Left lobe of liver (tissue), 2 donors: ENCODE results near the gene PLK5. TPM values are rescaled to one million over a fixed set of nuclear protein-coding genes. Genes with fewer than 3 reads are reported as not detected.
A peak's percentile ranks its signal among the peaks of the same experiment; 100 is the strongest.
"Not testable (repeated sequence)": the region's sequence is repeated elsewhere in the genome, so short reads cannot be mapped to it uniquely, and the experiment has no call there.

ENCODE experiments used
- ATAC-seq: fragments of 200-7000 bp; cut with Tn5 transposase; one replicate; pipeline ENCODE4 v1.9.1; 2020; ENCODE audit warnings: mild to moderate bottlenecking, moderate library complexity
- DNase-seq: peaks from one replicate; pipeline ENCODE4 v3.0.0-alpha.2; 2020; ENCODE audit warnings: low spot score
- total RNA-seq: library from RNA; stranded (reverse); gene quantifications from one replicate; pipeline ENCODE4 v1.2.1, GENCODE V29; 2021
- donor health status: DM: no; HTN: no; CAD: no; lungs with moderate emphysema.
- donor health status: DM: no; HTN: yes; CAD: no.

Gene PLK5
- total RNA-seq, 1 donor from 2014 or later = not detected

DNA sequence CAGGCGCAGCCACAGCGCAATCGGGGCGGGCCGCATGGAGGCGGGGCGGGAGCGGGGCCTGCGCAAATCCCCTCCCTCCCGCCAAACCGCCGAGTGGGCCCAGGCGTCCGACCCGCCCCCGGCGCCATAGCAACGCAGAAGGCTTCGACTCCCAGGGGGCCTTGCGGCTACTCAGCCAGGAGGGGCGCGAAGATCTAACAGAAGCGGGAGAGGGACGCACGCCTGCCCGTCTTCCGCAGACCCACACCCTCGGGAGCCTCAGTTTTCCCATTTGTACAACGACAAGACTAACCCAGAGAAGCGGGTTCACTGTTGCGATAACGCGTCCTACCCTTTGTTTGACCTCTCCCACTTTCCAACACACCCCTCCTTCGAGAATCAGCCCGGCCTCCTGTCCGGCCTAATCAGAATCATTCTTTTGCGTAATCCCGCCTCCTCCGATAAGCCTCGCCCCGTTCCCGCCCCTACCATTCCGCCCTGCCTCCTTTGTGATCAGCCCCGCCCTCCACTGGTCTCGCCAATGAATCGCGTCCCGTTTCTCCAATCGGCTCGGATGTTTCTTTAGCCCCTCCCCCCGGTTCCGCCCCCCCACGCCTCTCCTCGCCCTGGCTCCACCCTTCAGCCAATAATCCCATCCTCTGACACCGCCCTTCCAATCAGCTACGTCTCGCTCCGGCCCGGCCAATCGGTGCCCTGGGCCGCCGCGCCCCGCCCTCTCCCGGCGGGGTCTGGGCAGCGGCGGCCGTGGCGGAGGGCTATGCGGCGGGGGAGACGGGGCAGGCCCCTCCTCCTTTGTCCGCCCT, 33.4 kb upstream of the PLK5 start, which contains the start of gene PCSK4:
TSS of gene PCSK4 (minus strand) at position 40 of the 803 bp plus-strand sequence. CDS start at position 36, 4 bp downstream.
- ATAC-seq = peak; percentile 79

DNA sequence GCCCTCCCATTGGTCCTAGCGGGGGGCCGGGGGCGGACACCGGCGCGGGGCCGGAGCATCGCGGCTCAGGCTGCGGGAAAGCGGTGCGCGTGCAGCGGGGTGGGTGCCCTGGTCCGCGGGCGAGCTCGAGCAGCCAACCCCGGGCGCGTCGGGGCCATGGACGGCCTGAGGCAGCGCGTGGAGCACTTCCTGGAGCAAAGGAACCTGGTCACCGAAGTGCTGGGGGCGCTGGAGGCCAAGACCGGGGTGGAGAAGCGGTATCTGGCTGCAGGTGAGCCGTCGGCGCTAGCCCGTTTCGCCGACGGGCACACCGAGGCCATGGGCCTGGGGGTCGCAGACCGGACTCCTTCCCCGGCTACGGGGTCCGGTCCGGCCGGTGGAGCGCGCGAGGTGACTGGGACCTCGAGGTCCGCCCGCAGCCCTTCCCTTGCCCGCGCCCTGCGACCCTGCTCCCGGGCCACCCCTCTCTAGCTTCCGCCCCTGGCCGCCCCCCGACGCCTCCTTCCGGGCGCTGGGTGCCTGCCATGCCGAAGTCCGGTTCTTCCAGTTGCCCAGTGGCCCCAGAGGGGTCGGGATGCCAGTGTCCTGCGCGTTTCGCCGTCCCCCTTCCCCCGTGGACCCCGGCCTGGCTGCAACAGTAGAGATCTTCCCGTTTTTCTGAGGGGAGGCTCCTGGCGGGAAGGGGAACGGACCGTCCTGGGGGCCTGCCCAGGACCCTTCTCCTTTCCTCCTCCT, 32.6 kb upstream of the PLK5 start, which contains the start of gene REEP6:
TSS of gene REEP6 (plus strand) at position 68 of the 735 bp plus-strand sequence. CDS start at position 157, 89 bp downstream.
- ATAC-seq = no peak
- DNase-seq = peak; percentile 62

More for the DNA sequence above, 33.4 kb upstream of the PLK5 start, which contains the start of gene PCSK4:
- DNase-seq = peak; percentile 99

DNA sequence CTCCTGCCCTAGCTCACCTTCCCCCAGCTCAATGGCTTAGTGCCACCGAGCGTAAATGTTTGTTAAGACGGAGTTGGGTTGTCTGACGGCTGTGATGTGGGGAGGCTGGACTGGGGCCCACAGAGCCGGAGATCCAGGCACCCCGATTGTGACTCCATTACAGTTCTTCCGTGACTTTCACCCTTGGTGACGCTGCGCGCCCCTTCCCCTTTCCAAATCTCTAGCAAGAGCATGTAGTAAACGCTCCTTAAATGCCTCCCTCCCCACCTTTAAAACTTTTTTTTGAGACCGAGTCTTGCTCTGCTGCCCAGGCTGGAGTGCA, 32.1 kb upstream of the PLK5 start:
- ATAC-seq (no peak), DNase-seq (peak; percentile 67)

DNA sequence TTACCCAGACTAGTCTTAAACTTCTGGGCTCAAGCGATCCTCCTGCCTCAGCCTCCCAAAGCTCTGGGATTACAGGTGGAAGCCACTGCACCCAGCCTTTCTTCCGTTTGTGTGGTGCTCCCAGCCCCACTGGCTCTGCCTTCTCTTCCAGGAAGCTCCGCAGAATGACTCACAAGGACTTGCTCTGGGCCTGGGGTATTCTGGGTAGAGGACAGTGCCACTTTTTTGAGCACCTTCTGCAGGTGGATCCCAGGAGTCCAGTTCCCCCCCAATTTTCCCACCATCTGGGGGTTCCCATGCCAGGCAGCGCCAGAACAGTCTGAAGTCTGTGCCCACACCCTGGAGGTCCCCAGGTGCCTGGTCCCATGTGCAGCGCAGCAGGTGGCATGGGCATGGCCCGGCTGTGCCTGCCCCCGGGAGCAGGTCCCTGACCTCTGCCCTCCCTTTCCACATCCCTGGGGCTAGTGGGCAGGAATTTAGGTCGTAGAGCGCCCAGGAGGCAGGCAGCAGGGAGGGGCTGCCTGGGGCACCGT, 31.3 kb upstream of the PLK5 start:
- DNase-seq = peak; percentile 89
- ATAC-seq = peak; percentile 41

DNA sequence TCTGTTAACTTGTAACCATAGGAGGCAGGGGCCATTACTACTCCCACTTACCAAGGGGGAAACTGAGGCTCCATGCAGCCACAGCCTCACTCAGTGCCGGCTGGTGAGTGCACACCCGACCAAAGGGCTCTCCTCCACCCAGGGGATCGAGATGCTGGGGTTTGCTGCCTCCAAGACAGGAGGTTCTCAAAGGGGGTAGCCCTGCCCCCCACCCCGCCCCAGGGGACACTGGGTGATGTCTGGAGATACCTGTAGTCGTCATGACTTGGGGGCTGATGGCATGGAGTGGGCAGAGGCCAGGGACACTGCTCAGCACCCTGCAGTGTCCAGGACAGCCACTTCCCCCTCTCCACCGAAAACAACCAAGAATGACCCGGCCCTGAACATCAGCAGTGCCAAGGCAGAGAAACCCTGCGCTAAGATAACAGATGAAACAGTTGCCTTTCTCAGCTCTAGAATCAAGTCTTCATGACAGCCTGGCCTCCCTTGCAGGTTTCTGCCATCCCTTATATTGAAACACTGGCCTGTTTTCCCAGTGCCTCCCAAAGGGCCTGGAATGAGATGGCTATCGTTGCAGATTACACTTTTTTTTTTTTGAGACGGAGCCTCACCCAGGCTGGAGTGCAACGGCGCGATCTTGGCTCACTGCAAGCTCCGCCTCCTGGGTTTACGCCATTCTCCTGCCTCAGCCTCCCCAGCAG, 29.6 kb upstream of the PLK5 start:
- ATAC-seq (no peak), DNase-seq (no peak)

DNA sequence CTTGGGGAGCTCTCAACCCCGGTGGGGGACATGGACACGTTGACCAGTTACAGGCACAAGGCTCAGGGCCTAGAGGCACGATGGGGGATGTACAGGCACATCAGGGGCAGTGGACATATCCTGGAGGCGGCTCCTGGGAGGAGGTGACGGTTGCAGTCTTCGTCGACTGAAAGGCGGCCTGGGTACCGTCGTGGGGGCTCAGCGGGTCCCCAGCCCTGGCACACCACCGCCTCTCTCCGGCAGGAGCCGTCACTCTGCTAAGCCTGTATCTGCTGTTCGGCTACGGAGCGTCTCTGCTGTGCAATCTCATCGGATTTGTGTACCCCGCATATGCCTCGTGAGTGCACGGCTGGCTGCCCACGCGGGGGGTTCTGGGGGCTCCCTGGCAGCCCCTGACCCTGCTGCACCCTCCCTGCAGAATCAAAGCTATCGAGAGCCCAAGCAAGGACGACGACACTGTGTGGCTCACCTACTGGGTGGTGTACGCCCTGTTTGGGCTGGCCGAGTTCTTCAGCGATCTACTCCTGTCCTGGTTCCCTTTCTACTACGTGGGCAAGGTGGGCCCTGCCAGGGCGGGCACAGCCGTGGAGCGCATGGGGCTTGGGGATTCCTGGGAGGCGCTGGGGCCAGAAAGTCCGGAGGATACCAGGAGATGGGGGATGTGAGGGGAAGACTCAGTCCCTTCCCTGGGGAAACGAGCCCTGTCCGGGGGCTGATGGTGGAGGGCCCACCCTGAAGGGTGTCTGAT, 28.7 kb upstream of the PLK5 start:
- no peak for ATAC-seq
- no peak for DNase-seq

DNA sequence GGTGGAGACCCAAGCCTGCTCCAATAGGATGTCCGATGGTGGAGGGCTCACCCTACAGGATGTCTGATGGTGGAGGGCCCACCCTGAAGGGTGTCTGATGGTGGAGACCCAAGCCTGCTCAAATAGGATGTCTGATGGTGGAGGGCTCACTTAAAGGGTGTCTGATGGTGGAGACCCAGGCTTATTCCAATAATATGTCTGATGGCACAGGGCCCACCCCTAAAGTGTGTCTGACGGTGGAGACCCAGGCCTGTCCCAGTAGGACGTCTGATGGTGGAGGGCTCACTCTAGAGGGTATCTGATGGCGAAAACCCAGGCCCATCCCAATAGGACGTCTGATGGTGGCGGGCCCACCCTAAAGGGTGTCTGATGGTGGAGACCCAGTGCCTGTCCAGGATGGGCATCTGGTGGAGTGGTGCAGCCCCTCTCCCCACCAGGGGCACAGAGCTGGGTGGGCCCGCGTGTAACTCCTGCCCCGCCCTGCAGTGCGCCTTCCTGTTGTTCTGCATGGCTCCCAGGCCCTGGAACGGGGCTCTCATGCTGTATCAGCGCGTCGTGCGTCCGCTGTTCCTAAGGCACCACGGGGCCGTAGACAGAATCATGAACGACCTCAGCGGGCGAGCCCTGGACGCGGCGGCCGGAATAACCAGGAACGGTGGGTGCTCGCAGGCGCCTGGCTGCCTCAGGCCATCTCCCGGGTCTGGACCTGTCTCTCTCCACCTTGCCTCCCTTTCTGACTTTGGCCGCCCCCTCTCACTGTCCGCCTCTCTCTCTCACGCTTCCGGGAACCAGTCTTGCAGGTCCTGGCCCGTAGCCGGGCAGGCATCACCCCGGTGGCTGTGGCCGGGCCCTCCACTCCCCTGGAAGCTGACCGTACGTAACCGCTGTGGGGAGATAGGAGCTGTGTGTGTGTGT, 27.8 kb upstream of the PLK5 start:
- no peak for DNase-seq
- ATAC-seq = no peak

DNA sequence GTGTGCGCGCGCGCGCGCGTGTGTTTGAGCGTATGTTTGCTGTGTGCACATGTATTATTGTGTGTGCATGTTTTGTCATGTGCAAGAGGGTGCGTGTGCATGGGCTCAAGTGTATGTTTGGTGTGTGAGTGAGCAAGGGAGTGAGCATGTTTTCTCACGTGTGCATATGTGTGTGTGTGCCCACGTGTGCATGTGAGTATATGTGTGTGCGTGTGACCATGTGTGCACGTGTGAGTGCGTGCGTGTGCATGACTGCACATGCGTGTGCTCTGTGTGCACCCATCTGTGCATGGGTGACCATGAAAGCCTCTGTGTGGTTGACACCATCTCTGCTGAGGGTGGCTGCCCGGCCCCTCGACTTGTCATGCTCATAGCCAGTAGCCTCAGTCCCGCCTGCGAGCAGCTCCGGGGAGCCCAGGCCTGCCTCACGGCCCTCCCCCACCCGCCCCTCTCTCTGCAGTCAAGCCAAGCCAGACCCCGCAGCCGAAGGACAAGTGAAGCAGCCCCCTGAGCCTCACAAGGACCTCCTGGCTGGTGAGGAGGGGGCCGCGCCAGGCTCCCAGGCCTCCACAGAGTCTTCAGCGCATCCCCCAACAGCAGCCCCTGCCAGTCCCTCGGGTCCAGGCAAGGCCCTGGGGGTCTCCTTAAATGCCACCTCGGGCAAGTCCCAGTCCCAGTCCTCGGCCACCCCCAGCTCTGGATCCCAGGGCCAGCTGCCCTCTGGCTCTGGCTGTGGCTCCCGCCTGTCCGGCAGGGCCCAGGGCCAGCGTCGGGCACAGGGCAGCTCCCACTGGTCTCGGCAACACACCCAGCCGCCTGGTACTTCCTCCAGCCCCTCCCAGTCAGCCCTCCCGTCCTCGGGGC, 26.9 kb upstream of the PLK5 start:
- DNase-seq = no peak
- no peak for ATAC-seq

DNA sequence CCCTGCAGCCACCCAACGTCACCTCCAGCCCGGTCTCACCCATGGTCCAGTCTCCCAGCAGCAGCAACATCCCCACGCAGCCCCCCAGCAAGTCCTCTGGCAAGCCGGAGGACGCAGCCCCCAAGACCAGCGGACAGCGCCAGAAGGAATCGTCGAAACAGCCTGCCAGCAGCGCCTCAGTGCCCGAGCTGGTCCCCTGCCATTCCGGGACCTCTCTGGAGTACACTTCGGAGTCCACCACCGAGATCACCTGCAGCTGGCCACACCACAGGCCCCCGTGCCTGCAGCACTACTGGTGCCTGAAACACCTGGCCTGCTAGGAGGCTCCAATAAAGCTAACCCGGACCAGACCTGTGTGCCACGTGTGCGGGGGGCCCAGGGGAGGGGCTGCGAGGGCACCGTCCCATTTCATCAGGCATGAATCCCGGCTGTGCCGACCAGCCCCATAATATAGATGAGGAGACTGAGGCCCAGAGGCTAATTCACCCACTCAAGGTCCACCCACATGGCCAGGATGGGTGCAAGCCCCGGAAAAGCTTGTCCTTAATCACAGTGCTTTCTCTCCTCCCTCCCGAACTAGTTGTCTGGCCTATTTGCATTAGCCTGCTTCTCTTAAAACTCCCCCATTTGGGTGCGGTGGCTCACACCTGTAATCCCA, 26.2 kb upstream of the PLK5 start:
- ATAC-seq = no peak

DNA sequence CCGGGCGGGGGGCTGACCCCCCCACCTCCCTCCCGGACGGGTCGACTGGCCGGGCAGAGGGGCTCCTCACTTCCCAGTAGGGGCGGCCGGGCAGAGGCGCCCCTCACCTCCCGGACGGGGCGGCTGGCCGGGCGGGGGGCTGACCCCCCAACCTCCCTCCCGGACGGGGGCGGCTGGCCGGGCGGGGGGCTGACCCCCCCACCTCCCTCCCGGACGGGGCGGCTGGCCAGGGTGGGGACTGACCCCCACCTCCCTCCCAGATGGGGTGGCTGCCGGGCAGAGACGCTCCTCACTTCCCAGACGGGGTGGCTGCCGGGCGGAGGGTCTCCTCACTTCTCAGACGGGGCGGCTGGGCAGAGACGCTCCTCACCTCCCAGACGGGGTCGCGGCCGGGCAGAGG, 24.6 kb upstream of the PLK5 start:
- DNase-seq, ATAC-seq: not testable (repeated sequence)

More for the DNA sequence above, 26.2 kb upstream of the PLK5 start:
- no peak for DNase-seq

DNA sequence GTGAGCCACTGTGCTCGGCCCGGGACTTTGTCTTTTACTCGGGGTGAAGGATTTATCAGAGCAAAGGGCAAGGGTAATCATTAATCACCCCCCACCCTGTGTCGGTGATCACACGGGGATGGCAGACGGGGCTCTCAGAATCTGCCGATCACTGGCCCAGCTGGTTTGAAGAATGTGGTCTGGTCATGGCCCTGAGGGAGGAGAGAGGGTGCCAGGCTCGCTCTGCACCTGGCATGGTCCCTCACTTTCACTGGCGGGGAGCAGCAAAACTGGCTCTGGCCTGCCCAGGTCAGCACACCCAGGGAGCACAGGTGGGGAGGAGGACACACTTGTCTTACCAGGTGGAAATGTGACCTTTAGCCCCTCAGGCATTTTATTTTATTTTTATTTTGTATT, 22.7 kb upstream of the PLK5 start:
- peak; percentile 87 for DNase-seq
- ATAC-seq = peak; percentile 84

DNA sequence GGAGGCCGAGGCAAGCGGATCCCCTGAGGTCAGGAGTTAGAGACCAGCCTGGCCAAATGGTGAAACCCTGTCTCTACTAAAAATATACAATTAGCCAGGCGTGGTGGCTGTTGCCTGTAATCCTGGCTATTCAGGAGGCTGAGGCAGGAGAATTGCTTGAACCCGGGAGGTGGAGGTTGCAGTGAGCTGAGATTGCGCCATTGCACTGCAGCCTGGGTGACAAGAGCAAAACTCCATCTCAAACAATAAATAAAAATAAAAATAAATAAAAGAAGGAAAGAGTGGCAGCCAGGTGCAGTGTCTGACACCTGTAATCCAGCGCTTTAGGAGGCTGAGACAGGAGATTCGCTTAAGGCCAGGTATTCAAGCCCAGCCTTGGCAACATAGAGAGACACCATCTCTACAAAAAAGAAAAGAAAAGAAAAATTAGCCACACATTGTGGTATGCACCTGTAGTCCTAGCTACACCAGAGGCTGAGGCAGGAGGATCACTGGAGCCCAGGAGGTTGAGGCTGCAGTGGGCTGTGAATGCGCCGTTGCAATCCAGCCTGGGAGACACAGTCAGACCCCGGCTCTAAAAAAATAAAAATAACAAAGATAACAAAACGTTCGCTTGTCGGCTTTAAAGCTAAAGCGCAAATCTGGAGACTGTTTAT, 21.3 kb upstream of the PLK5 start:
- ATAC-seq = no peak
- DNase-seq = no peak

DNA sequence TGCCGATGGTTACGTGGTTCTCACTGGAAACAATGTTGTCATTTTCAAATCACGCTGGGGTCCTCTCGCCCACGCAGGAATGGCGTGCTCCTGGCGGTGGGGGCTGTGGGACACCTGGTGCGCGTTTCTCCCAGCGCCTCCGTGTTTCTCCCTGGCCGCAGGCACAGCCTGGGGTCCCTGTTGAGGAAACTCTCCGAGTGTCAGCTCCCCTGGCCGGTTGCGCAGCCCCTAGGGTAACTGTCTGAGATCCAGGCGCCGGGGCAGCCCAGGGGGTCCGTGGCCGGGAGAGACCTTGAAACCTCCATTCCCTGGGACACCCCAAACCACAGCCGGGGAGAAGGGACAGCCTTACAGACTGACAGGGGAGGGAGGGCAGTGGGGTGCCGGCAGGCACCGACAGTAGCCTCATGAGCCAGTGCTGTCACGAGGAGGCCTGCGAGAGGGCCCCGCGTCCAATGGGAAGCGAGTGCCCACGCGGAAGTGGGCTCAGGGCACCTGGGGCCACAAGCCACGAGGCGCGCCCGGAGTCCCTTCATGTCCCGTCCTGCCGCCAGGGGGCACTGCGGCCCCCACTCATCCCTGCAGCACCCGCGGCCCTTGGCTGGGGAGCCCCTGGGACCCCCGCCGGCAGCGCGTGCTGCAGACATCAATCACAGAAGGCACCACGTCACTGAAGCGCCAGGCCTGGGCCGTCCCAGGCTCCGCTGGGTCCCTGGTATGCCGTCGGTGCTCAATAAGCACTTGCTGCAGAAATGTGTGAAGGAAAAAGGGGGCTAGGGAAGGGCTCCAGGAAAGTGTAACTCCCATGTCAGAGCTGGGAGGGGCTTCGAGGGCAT, 20.6 kb upstream of the PLK5 start:
- DNase-seq = no peak
- peak; percentile 15 for ATAC-seq

DNA sequence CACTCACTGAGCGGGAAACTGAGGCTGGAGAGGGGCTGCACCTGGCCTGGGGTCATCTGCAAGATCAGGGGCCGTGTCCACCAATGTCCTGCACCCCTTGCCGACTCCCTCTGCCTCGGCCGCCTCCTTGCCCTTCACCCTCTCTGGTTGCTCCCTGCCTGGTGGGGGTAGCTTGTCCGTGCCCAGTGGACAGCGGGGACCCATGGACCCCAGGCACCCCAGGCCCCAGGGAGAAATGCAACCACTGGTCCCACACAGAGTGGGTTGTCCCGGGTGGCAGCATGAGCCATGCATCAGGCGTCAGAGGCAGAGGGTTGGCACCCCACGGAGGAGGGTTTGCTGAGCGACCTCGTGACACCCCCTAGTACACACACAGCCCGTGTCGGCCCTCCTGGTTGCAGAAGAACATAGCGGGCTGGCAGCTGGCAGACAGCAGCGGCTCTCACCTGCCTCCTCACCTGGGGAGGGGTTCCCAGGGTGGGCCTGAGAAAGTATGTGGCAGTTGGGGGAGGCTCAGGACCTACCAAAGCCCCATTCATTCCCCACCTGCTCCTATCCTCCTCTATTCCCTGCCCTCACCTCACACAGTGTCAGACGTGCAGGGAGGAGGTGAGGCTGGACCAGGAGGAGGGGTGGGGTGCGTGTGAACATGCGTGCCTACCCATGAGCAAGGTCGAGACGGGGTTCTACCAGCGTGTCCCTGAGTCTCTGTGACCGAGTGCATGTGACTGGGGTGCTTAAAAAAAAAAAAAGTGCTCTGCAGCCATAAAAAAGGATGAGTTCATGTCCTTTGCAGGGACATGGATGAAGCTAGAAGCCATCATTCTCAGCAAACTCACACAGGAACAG, 19.7 kb upstream of the PLK5 start:
- no peak for ATAC-seq
- DNase-seq = no peak

DNA sequence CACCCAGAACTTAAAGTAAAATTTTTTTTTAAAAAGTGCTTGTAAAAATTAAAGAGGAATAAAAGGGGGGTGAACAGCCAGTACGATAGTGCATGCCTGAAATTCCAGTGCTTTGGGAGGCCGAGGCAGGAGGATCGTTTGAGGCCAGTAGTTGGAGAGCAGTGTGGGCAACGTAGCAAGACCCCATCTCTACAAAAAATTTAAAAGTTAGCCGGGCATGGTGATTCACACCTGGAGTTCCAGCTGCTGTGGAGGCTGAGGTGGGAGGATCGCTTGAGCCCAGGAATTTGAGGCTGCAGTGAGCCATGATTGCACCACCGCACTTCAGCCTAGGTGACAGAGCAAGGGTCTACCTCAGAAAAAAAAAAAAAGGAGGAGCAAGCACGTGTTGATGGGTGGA, 18.9 kb upstream of the PLK5 start:
- no peak for ATAC-seq
- no peak for DNase-seq
